NCI-H748 (cell line): Measurements from ENCODE around the gene AHSP.
A peak's percentile ranks its signal among the peaks of the same experiment; 100 is the strongest.
"Not testable (repeated sequence)": the region's sequence is repeated elsewhere in the genome, so short reads cannot be mapped to it uniquely, and the experiment has no call there.

Experiments used
- DNase-seq: peaks from one replicate; lab custom pipeline; 2025; ENCODE audit not compliant: unreplicated experiment; lab: John Stamatoyannopoulos, UW

The AHSP gene

DNA sequence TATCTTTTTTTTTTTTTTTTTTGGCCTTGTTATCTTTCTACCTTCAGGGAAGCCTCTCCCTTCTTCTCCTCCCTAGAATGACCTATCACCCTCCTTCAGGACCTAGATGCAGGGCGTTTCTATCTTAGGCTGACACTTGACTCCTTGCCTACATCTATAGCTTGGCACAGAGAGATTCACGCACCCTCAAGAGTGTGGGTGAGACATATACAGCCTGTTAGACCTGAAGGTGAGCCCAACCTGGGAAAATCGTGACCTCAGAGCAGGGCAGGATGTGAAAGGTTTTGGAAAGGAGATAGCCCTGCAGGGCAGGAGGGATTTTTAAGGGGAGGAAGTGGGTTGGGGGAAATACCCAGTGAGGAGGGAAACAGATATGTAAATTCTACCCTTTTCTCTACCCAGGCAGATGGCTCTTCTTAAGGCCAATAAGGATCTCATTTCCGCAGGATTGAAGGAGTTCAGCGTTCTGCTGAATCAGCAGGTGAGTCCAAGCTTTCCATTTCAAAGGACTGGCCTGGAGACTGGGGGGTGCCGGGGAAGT is at the start of gene AHSP:
Gene AHSP, plus strand, starts transcription at position 167 of the 541 bp plus-strand sequence. Its CDS starts 240 bp downstream, at position 407.
- DNase-seq = no peak

- no peak for DNase-seq
Observed at GRCh38 chr16:31478956-31479355, 48.7 kb upstream of the AHSP start.

GRCh38 chr16:31479751-31480150 is 47.9 kb upstream of the AHSP start:
- DNase-seq = no peak

DNA sequence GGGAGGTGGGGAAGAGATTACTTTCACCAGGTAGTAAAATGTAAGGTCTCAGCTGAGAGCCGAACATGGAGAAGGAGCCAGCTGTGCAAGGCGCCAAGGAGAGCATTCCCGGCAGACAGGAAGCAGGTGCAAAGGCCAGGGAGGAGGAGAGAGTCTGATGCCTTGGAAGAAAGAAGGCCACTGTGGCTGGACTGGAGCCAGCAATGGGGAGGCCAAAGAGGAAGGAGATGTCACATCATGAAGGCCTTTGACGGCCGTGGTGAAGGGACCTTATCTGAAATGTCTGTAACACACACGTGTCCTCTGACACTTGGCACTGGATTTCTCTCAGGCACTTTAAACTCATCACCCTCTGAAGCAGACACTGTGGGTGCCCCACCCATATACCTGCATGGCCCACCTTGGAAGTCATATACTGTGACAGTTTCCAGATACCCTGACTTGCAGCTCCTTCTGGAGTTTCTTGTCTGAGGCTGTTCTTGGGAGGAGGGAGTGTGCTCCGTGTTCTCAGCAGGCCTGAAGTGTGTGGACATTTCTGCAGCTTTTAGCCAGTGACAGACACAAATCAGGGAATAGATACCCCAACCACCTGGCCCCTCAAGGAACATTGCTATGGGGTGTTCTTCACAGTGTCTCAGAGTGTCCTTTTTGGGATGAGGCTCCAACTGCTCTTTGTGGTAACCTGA is 46.7 kb upstream of the AHSP start:
- DNase-seq = no peak

GRCh38 chr16:31483081-31483480 is 44.6 kb upstream of the AHSP start, which contains the start of gene SLC5A2:
TSS of gene SLC5A2 (plus strand) at chr16:31483123. CDS start at chr16:31483137, 14 bp downstream.
- no peak for DNase-seq

- DNase-seq = not testable (repeated sequence)
Observed at GRCh38 chr16:31484048-31484447, 43.7 kb upstream of the AHSP start.

GRCh38 chr16:31484491-31485171 is 43.1 kb upstream of the AHSP start:
- DNase-seq = no peak

GRCh38 chr16:31485571-31485970 is 42.1 kb upstream of the AHSP start:
- DNase-seq = no peak

DNA sequence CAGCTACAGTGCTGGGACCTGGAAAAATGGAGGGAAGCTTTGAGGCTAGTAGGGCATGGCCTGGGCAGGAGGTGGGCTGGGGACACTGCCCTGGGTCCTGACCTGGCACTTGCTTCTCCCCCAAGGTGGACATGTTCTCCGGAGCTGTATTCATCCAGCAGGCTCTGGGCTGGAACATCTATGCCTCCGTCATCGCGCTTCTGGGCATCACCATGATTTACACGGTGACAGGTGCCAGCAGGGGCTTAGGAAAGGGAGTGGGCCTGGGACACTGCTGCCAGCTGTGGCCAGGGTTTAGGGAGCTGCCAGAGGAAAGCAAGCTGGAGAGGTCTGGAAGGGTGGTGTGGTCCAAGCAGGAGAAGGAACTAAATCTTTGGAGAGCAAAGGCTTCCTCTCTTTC is 41.7 kb upstream of the AHSP start:
- DNase-seq = no peak

- no peak for DNase-seq
Observed at GRCh38 chr16:31487071-31487719, 40.5 kb upstream of the AHSP start.

DNA sequence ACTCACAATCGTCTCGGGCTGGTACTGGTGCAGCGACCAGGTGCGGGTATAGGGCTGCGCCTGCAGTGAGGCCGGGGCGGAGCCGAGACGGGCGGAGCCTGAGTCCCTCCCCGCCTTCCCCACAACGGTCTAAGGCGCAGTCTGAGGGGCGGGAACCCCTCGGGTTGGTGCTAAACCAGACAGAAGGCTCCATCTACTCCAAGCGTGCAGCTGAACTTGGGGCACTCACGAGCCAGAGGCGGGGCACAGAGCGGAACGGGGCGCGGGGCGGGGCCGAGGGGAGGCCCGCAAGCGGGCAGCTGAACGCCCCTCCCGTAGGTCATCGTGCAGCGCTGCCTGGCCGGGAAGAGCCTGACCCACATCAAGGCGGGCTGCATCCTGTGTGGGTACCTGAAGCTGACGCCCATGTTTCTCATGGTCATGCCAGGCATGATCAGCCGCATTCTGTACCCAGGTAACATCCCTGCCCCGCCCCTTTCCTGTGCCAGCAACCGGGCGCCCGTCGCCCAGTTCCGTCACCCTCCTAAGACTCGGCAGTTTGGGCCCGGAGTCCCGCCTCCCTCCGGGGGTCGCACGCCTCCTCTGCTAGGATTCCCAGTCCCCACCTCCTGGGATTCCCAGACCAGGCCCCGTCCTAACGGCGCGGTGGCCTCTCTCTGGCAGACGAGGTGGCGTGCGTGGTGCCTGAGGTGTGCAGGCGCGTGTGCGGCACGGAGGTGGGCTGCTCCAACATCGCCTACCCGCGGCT is 39.8 kb upstream of the AHSP start:
- peak; percentile 80 for DNase-seq

- peak; percentile 49 for DNase-seq
Observed at GRCh38 chr16:31488468-31489297, 39.0 kb upstream of the AHSP start.

GRCh38 chr16:31489298-31489564 is 38.5 kb upstream of the AHSP start:
- DNase-seq = no peak

DNA sequence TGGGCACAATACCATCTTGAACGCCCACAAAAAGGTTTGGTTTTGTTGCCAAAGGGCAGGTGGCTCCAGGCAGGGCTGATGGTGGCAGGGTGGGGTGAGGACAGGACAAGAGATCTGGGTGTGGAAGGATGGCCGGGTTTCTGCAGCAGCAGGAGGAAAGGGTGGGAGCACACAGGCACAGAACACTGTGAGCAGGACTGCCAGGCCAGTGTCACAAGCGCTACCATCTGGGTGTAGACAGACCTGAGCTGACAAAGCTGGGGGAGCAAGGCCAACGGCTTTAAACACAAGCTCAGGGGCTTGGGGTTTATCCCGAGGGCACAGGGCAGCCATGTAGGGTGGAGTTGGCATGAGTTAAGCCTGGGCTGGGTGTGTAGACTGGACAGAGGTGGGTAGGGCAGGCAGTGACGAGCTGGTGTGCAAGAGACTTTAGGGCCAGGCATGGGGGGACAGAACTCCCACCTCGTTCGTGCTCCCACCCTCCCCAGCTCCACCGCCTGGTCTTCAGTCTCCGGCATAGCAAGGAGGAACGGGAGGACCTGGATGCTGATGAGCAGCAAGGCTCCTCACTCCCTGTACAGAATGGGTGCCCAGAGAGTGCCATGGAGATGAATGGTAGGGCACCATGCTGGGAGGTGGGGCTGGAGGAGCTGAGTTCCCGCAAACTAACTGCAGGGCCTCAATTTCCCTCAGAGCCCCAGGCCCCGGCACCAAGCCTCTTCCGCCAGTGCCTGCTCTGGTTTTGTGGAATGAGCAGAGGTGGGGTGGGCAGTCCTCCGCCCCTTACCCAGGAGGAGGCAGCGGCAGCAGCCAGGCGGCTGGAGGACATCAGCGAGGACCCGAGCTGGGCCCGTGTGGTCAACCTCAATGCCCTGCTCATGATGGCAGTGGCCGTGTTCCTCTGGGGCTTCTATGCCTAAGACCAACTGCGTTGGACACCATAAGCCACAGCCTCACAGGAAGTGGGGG is 37.8 kb upstream of the AHSP start:
- no peak for DNase-seq

GRCh38 chr16:31491778-31492418 is 35.8 kb upstream of the AHSP start:
- DNase-seq = no peak

GRCh38 chr16:31493506-31494125 is 34.1 kb upstream of the AHSP start:
- DNase-seq = no peak

DNA sequence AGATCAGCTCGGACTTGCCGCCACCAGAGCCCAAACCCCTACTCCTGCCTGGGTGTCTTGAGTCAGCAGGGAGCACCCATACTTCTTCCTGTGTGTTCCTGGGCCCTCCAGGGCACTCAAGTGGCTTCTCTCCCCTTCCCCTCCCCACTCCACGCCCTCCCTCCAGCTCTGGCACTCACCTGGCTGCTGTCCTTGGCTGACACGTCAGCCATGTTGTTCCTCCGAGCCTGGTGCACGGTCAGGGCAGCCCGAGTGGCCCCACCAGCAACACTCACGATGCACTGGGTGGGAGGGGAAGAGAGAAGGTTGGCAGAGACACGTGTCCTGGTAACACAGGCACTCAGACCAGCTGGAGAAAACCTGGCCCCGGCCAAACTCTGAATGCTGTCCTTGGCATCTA is 31.0 kb upstream of the AHSP start:
- no peak for DNase-seq

GRCh38 chr16:31498493-31498892 is 29.2 kb upstream of the AHSP start:
- DNase-seq = no peak
